ENCODE results near the gene SNRNP35.
"Not testable (repeated sequence)": the region's sequence is repeated elsewhere in the genome, so short reads cannot be mapped to it uniquely, and the experiment has no call there.

Gene SNRNP35

DNA sequence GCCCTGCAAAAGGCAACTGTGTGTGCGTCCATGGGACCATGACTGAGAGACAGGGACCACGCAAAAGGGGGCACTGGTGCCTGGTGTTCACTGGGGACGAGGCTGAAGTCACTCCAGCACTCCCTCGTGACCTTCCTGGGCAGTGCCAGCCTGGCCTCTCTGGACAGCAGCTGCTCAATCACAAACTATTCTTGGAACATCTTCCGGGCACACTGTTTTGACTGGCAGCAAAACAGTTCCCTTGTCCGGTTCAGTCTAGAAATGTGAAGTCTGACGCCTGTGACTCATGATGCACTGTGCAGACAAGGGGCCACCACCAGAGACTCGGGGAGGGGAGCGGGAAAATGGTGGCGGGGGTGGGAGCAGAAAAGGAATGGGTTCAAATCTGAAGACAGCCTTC lies 20.8 kb downstream of the SNRNP35 start:
- Histone ChIP-seq H3K4me2 (no peak overlapping the region), H3K27ac (no peak overlapping the region), H3K4me3 (IDR thresholded peaks at IDR 0.05; ENCODE audit: insufficient read depth, low read depth, low read length) (no peak overlapping the region), H3K27me3 (ENCODE audit: insufficient read depth, low read depth) (no peaks in the 10 kb centered on the region), H2AFZ (ENCODE audit: low read depth) (no peak overlapping the region), H4K20me1 (ENCODE audit: insufficient read depth) (no peaks in the 10 kb centered on the region), H3K9ac (no peak overlapping the region), H3K36me3 (ENCODE audit: insufficient read depth) (no peaks in the 10 kb centered on the region), H3K4me1 (ENCODE audit: low read depth, poor library complexity, severe bottlenecking) (no peaks in the 10 kb centered on the region), H3K79me2 (ENCODE audit: insufficient read depth, low read depth) (no peaks in the 10 kb centered on the region)
- TF ChIP-seq, protein P1, sequence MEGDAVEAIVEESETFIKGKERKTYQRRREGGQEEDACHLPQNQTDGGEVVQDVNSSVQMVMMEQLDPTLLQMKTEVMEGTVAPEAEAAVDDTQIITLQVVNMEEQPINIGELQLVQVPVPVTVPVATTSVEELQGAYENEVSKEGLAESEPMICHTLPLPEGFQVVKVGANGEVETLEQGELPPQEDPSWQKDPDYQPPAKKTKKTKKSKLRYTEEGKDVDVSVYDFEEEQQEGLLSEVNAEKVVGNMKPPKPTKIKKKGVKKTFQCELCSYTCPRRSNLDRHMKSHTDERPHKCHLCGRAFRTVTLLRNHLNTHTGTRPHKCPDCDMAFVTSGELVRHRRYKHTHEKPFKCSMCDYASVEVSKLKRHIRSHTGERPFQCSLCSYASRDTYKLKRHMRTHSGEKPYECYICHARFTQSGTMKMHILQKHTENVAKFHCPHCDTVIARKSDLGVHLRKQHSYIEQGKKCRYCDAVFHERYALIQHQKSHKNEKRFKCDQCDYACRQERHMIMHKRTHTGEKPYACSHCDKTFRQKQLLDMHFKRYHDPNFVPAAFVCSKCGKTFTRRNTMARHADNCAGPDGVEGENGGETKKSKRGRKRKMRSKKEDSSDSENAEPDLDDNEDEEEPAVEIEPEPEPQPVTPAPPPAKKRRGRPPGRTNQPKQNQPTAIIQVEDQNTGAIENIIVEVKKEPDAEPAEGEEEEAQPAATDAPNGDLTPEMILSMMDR (conservative IDR thresholded peaks at IDR 0.05; ENCODE audit: low read depth, low read length) = no peak

DNA sequence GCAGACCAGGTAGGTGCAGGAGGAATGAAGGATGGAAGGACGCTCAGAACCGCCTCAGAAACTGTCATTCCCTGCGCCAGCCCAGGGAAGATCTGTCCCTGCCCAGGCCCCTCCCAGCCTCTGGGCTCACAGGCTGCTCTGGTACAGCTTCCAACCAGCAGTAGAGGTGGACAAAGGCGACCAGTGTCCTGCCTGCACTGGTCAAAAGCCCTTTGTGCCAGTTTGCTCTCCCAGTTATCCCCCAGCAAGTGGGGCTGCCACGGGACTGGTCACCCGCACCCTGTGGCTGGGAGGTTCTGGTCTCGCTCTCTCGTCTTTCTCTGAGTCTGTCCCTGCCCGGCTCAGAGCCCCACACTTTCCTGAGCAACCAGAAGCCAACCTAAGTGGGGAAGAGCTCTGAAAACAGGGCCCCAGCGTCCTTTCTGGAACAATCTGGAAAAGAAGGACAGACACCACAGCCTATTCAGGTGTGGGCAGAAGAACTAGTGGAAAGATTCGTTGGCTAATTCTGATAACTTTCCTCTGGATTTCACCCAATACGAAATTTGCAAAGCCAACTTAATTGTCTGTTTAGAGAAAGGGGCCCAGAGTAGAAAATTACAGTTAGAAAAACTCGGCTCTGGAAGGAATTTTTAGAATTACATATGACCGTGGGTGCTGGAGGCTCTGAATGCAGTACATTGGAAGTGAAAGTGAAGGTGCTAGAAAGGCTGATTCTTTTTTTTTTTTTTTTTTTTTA lies 21.7 kb downstream of the SNRNP35 start:
- TF ChIP-seq, protein P1 (conservative IDR thresholded peaks at IDR 0.05; ENCODE audit: low read depth, low read length) = no peak
- H3K27ac ChIP-seq = no peak overlapping the region
- H3K4me2 ChIP-seq = no peak overlapping the region

DNA sequence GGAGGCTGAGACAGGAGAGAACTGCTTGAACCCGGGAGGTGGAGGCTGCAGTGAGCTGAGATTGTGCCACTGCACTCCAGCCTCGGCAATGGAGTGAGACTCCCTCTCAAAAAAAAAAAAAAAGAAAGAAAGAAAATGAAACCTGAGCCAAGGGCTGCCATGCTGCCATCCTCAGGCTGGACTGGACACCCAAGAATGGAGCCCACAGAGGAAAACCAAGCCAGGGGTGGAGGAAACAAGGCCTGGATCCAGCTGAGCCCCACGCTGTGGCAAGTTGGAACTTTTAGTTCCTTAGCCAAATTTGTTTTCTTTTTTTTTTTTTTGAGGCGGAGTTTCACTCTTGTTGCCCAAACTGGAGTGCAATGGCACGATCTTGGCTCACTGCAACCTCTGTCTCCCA lies 23.3 kb downstream of the SNRNP35 start:
- not testable (repeated sequence) for H3K9ac ChIP-seq; H3K27ac ChIP-seq; H3K4me1 ChIP-seq (ENCODE audit: low read depth, poor library complexity, severe bottlenecking); H3K27me3 ChIP-seq (ENCODE audit: insufficient read depth, low read depth); H2AFZ ChIP-seq (ENCODE audit: low read depth); H3K4me2 ChIP-seq; H3K4me3 ChIP-seq (IDR thresholded peaks at IDR 0.05; ENCODE audit: insufficient read depth, low read depth, low read length); H3K36me3 ChIP-seq (ENCODE audit: insufficient read depth); H3K79me2 ChIP-seq (ENCODE audit: insufficient read depth, low read depth); H4K20me1 ChIP-seq (ENCODE audit: insufficient read depth)

More for the DNA sequence above, 21.7 kb downstream of the SNRNP35 start:
- no peaks in the 10 kb centered on the region for H3K27me3 ChIP-seq (ENCODE audit: insufficient read depth, low read depth)
- no peak overlapping the region for H2AFZ ChIP-seq (ENCODE audit: low read depth)
- H3K9ac ChIP-seq = no peak overlapping the region
- no peaks in the 10 kb centered on the region for H4K20me1 ChIP-seq (ENCODE audit: insufficient read depth)
- no peak overlapping the region for H3K4me3 ChIP-seq (IDR thresholded peaks at IDR 0.05; ENCODE audit: insufficient read depth, low read depth, low read length)
- H3K79me2 ChIP-seq (ENCODE audit: insufficient read depth, low read depth) = no peaks in the 10 kb centered on the region
- H3K4me1 ChIP-seq (ENCODE audit: low read depth, poor library complexity, severe bottlenecking) = no peaks in the 10 kb centered on the region
- no peaks in the 10 kb centered on the region for H3K36me3 ChIP-seq (ENCODE audit: insufficient read depth)

DNA sequence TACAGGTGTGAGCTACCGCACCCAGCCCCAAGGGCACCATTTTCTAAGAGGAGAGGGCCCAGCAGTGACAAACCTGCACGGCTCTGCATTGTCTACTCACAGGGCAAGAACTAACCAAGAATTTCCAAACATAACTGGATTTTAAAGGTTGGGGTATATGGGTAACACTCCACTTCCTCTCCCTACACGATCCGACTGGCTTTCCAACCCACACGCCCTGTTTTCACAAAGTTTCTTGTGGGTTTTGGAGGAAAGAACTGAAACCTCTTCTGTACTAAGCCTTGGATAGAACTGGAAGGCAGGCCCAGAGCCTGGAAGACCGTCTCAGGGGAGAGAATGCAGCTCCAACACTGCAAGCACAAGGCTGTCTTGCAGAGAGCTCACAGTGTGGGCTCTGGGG lies 24.9 kb downstream of the SNRNP35 start:
- Histone ChIP-seq H3K9ac (no peak overlapping the region), H3K36me3 (ENCODE audit: insufficient read depth) (no peaks in the 10 kb centered on the region), H3K79me2 (ENCODE audit: insufficient read depth, low read depth) (no peaks in the 10 kb centered on the region), H3K27ac (no peak overlapping the region), H2AFZ (ENCODE audit: low read depth) (no peak overlapping the region), H3K4me2 (no peak overlapping the region), H3K4me3 (IDR thresholded peaks at IDR 0.05; ENCODE audit: insufficient read depth, low read depth, low read length) (no peak overlapping the region), H4K20me1 (ENCODE audit: insufficient read depth) (no peaks in the 10 kb centered on the region), H3K4me1 (ENCODE audit: low read depth, poor library complexity, severe bottlenecking) (no peaks in the 10 kb centered on the region), H3K27me3 (ENCODE audit: insufficient read depth, low read depth) (no peaks in the 10 kb centered on the region)
- TF ChIP-seq, protein P1 (conservative IDR thresholded peaks at IDR 0.05; ENCODE audit: low read depth, low read length) = no peak

DNA sequence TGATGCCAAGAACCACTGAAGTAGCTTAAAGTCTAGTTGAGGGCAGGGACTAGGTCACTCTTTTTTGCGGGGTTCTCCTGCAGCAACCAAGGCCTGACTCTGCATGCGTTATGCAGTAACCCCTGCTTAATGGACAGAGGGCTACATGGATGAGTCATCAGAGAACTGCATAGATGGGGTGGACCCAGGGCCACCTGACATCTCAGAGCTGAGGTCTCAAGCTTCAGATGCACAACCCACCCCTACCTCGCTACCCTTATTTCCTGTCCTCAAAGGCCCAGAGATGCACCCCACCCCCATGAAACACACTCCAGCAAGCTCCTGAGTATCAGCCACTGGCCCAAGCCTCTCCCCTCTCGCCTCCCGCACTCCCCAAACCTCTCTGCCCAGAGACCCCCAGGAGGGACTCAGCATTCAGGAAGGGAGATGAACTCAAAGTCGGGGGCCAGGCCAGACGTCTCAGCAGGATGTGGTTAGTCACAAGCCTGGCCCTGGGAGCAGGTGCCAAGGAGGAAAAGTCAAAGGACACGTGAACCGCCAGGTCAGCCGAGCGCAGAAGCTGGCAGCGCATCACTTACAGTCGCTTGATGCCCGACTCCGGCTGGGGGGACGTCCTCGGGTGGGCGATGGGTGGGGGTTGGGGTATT lies 25.8 kb downstream of the SNRNP35 start:
- no peaks in the 10 kb centered on the region for H3K79me2 ChIP-seq (ENCODE audit: insufficient read depth, low read depth)
- H3K36me3 ChIP-seq (ENCODE audit: insufficient read depth) = no peaks in the 10 kb centered on the region
- H3K9ac ChIP-seq = no peak overlapping the region
- no peak overlapping the region for H3K27ac ChIP-seq
- no peaks in the 10 kb centered on the region for H3K27me3 ChIP-seq (ENCODE audit: insufficient read depth, low read depth)
- TF ChIP-seq, protein P1 (conservative IDR thresholded peaks at IDR 0.05; ENCODE audit: low read depth, low read length) = no peak
- no peaks in the 10 kb centered on the region for H3K4me1 ChIP-seq (ENCODE audit: low read depth, poor library complexity, severe bottlenecking)
- no peaks in the 10 kb centered on the region for H4K20me1 ChIP-seq (ENCODE audit: insufficient read depth)
- no peak overlapping the region for H3K4me2 ChIP-seq
- no peak overlapping the region for H2AFZ ChIP-seq (ENCODE audit: low read depth)
- no peak overlapping the region for H3K4me3 ChIP-seq (IDR thresholded peaks at IDR 0.05; ENCODE audit: insufficient read depth, low read depth, low read length)
